ENCODE results near the gene RNLS. TPM values are rescaled to one million over a fixed set of nuclear protein-coding genes. Genes with fewer than 3 reads are reported as not detected.

RNLS gene
- total RNA-seq, 2 experiments from 2014 or later = 4.0 to 4.4 TPM

DNA sequence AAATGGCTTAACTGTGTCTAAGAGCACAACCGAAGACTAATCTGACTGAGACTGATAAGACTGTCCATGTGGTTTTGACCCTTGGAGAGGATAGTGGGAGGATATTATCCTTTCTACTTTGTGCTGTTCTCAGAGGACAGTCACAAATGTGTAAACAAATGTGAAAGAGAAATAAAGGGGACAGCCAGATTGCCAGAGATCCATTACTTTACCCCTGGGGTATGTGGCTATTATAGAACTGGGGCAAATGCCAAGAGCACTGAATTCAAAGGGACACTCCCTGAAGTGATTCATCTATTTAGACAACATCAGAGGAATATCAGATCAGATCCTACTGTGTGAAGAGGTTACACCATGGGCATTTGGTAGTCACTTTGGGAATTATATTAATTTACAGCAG lies 154.7 kb downstream of the RNLS start:
- Mint-ChIP-seq H3K27me3 (ENCODE audit: low read depth) (no peaks in the 10 kb centered on the region), H3K27ac (no peak overlapping the region)

DNA sequence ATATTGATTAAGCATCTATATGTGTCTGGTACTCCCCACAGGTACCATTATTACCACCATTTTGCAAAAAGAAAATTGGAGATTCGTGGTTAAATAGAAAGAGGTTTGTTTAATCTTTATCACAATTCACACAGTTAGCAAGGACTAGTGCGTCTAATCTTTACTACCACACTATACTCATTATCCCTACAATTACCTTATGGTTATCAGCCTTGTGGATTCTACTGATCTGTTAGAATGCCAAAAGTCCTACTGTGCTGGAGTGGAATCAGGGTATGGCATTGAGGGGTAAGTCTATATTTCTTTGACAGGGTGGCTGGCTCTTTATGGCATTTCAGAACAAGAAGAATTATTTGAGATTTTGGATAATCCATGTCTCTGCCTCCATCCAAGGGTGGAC lies 156.1 kb downstream of the RNLS start:
- no peak for DNase-seq
- no peak overlapping the region for H3K27ac Mint-ChIP-seq
- H3K27me3 Mint-ChIP-seq (ENCODE audit: low read depth) = no peaks in the 10 kb centered on the region
- H3K36me3 Mint-ChIP-seq (ENCODE audit: low read depth) = no peaks in the 10 kb centered on the region
- H3K4me3 Mint-ChIP-seq = no peak overlapping the region
- no peaks in the 10 kb centered on the region for H3K4me1 Mint-ChIP-seq (ENCODE audit: low read depth)
- intact Hi-C loops (cut with micrococcal nuclease) = no loop called here
- no peaks in the 10 kb centered on the region for H3K9me3 Mint-ChIP-seq
- CTCF ChIA-PET = no interaction called here

More for the DNA sequence above, 154.7 kb downstream of the RNLS start:
- intact Hi-C loops (cut with micrococcal nuclease) = no loop called here
- Mint-ChIP-seq H3K36me3 (ENCODE audit: low read depth) (no peaks in the 10 kb centered on the region), H3K4me3 (no peak overlapping the region), H3K4me1 (ENCODE audit: low read depth) (no peaks in the 10 kb centered on the region), H3K9me3 (no peaks in the 10 kb centered on the region)
- DNase-seq = no peak
- CTCF ChIA-PET = interaction anchor here (0.8 kb wide), 1 partner anchor 227 kb away, joined by 3 read pairs; no protein-coding TSS in a partner anchor

DNA sequence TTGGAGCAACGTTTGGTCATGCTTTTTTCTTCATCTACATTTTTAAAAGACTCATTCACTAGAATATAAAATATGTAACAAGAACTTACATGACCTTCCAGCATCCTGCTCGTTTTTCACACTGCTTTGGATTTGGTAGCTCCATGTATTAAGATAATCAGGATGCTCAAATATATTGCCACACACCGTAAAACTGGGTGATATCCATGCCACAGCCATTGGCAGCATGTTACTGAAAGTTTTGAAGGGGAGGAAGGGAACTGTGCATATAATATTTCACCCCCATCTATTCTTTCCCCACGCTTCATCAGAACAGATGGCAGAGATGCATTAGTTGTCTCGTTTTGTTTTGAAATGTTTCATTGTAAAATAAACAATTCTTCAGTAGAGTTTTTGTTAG lies 158.2 kb downstream of the RNLS start:
- Mint-ChIP-seq H3K4me1 (ENCODE audit: low read depth) (no peaks in the 10 kb centered on the region), H3K36me3 (ENCODE audit: low read depth) (no peaks in the 10 kb centered on the region), H3K27ac (no peak overlapping the region), H3K27me3 (ENCODE audit: low read depth) (no peaks in the 10 kb centered on the region), H3K4me3 (no peak overlapping the region), H3K9me3 (no peaks in the 10 kb centered on the region)
- DNase-seq = no peak
- CTCF ChIA-PET = interaction anchor here (0.6 to 0.9 kb wide), 2 partner anchors 195 to 603 kb away, joined by 3 read pairs; no protein-coding TSS in a partner anchor
- intact Hi-C loops (cut with micrococcal nuclease) = no loop called here

DNA sequence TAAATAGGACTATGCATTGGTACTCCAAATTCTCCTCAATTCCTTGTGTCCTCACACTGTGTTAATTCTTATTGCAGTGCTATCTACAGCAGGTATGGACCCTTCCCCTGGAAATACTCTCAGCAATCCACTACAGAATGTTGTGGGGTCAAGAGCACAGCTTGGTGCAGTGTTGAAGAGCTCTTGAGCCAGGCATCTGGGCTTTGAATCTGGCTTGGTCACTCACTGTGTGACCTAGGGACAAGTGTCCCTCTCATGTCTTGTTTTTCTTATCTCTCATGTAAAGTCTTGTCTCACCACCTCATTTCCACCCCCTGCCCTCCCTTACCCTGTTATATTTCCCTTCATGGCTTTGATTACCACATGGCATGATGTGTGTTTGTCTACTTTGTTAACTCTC lies 159.4 kb downstream of the RNLS start:
- Mint-ChIP-seq H3K36me3 (ENCODE audit: low read depth) (no peaks in the 10 kb centered on the region), H3K4me1 (ENCODE audit: low read depth) (no peaks in the 10 kb centered on the region), H3K9me3 (no peaks in the 10 kb centered on the region), H3K4me3 (no peak overlapping the region), H3K27ac (no peak overlapping the region), H3K27me3 (ENCODE audit: low read depth) (no peaks in the 10 kb centered on the region)
- CTCF ChIA-PET = interaction anchor here (0.8 kb wide), 1 partner anchor 130 kb away, joined by 4 read pairs; no protein-coding TSS in a partner anchor
- DNase-seq = no peak
- intact Hi-C loops (cut with micrococcal nuclease) = no loop called here

DNA sequence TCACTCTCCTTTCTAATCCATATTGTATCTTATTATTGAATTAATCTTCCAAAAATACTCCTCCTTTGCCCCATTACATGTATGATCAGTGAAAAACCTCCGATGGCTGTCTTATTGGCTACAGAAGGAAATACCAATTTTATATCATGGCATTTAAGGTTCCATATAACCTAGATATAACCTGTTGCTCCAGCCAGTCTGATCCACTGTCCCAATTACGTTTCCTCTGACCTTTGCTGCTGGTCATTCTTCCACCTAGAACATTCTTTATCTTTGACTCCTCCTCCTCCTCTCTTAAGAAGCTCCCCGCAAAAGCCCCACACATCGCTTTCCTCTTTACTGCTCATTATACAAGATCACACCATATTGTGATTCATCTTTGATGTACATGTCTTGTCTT lies 161.5 kb downstream of the RNLS start:
- CTCF ChIA-PET = no interaction called here

DNA sequence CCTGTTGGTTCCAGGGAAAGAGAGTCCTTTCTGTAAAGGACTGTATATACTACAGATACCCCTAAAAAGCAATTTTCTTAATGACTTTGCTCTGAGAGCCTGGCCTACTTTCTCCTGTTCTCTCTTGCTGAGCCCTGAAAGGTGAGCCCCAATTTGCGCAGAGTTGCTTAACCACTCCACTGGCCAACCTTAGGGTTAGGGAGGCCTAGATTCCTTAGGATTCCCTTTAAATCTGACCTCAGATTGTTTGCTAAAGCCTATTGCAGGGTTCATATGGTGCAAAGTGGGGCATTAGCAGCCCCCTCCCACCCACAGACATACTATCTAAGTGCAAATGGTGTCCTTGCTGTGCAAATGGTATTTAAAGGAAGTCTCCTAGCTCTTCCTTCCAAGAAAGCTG lies 164.2 kb downstream of the RNLS start:
- intact Hi-C loops (cut with micrococcal nuclease) = no loop called here
- Mint-ChIP-seq H3K27ac (no peak overlapping the region), H3K9me3 (no peaks in the 10 kb centered on the region), H3K4me3 (no peak overlapping the region), H3K36me3 (ENCODE audit: low read depth) (no peaks in the 10 kb centered on the region), H3K4me1 (ENCODE audit: low read depth) (no peaks in the 10 kb centered on the region), H3K27me3 (ENCODE audit: low read depth) (no peaks in the 10 kb centered on the region)
- CTCF ChIA-PET = no interaction called here
- no peak for DNase-seq

More for the DNA sequence above, 161.5 kb downstream of the RNLS start:
- DNase-seq = no peak
- no peak overlapping the region for H3K4me3 Mint-ChIP-seq
- no peaks in the 10 kb centered on the region for H3K9me3 Mint-ChIP-seq
- no peak overlapping the region for H3K27ac Mint-ChIP-seq
- H3K27me3 Mint-ChIP-seq (ENCODE audit: low read depth) = no peaks in the 10 kb centered on the region
- no peaks in the 10 kb centered on the region for H3K36me3 Mint-ChIP-seq (ENCODE audit: low read depth)
- intact Hi-C loops (cut with micrococcal nuclease) = no loop called here
- H3K4me1 Mint-ChIP-seq (ENCODE audit: low read depth) = no peaks in the 10 kb centered on the region

GRCh38 chr10:88417387-88418030 lies 165.6 kb downstream of the RNLS start:
- Mint-ChIP-seq H3K36me3 (ENCODE audit: low read depth) (no peaks in the 10 kb centered on the region), H3K9me3 (no peaks in the 10 kb centered on the region), H3K27ac (no peak overlapping the region), H3K27me3 (ENCODE audit: low read depth) (no peaks in the 10 kb centered on the region), H3K4me3 (no peak overlapping the region), H3K4me1 (ENCODE audit: low read depth) (no peaks in the 10 kb centered on the region)
- no peak for DNase-seq
- intact Hi-C loops (cut with micrococcal nuclease) = no loop called here
- CTCF ChIA-PET = no interaction called here

DNA sequence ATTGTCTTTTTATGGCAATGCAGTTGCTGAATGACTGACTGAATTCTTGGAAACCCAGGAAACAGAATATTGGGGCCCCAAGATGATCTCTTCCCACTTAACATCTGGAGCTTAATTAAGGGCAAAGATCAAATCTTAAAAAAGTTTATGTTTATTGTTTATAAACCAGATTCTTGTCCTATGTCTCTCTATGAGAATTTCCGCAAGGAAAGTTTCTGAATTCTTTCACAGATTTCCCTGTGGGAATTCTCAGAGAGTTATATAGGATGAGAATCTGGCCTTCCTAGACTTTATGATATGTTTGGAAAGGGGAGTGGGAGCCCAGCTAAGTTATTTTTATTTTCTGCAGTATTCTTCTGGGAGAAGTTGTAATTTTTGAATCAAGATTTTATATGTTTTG lies 166.3 kb downstream of the RNLS start:
- no peaks in the 10 kb centered on the region for H3K27me3 Mint-ChIP-seq (ENCODE audit: low read depth)
- no peak for DNase-seq
- no peaks in the 10 kb centered on the region for H3K9me3 Mint-ChIP-seq
- intact Hi-C loops (cut with micrococcal nuclease) = no loop called here
- H3K4me1 Mint-ChIP-seq (ENCODE audit: low read depth) = no peaks in the 10 kb centered on the region
- H3K36me3 Mint-ChIP-seq (ENCODE audit: low read depth) = no peaks in the 10 kb centered on the region
- no peak overlapping the region for H3K4me3 Mint-ChIP-seq
- H3K27ac Mint-ChIP-seq = no peak overlapping the region
- CTCF ChIA-PET = no interaction called here

- no peaks in the 10 kb centered on the region for H3K36me3 Mint-ChIP-seq (ENCODE audit: low read depth)
- no peak for DNase-seq
- intact Hi-C loops (cut with micrococcal nuclease) = no loop called here
These were observed 167.5 kb downstream of the RNLS start for GRCh38 chr10:88415533-88416130.

DNA sequence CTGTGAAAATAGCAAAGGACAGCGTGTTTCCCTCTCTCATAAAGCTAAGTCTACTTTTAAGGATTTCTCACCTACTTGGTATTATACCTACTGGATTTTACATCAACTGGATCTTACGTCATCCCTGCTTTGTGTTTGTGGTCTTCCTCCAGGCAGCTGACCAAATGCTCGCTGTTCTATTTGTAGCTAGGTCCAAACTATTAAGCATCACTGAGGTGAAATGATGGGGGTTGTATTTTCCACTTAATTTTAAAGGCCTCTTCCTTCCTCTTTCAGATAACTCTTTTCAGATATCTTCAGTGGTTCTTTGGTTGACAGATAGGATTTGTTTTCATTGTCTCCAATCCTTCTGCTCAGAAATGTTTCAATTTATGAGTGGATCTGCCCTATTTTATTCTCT lies 169.7 kb downstream of the RNLS start:
- no peak overlapping the region for H3K27ac Mint-ChIP-seq
- intact Hi-C loops (cut with micrococcal nuclease) = no loop called here
- H3K27me3 Mint-ChIP-seq (ENCODE audit: low read depth) = no peaks in the 10 kb centered on the region
- H3K4me3 Mint-ChIP-seq = no peak overlapping the region
- H3K4me1 Mint-ChIP-seq (ENCODE audit: low read depth) = peaks cover 5% of the 10 kb centered on the region
- DNase-seq = no peak
- no peaks in the 10 kb centered on the region for H3K9me3 Mint-ChIP-seq
- no peaks in the 10 kb centered on the region for H3K36me3 Mint-ChIP-seq (ENCODE audit: low read depth)
- CTCF ChIA-PET = no interaction called here

More at GRCh38 chr10:88415533-88416130, 167.5 kb downstream of the RNLS start:
- CTCF ChIA-PET = no interaction called here
- H3K27ac Mint-ChIP-seq = no peak overlapping the region
- no peak overlapping the region for H3K4me3 Mint-ChIP-seq
- H3K4me1 Mint-ChIP-seq (ENCODE audit: low read depth) = no peaks in the 10 kb centered on the region
- no peaks in the 10 kb centered on the region for H3K9me3 Mint-ChIP-seq
- no peaks in the 10 kb centered on the region for H3K27me3 Mint-ChIP-seq (ENCODE audit: low read depth)

- Mint-ChIP-seq H3K4me3 (no peak overlapping the region), H3K27me3 (ENCODE audit: low read depth) (no peaks in the 10 kb centered on the region), H3K27ac (no peak overlapping the region), H3K36me3 (ENCODE audit: low read depth) (no peaks in the 10 kb centered on the region), H3K4me1 (ENCODE audit: low read depth) (peaks cover 8% of the 10 kb centered on the region), H3K9me3 (no peaks in the 10 kb centered on the region)
- CTCF ChIA-PET = no interaction called here
- DNase-seq = no peak
- intact Hi-C loops (cut with micrococcal nuclease) = no loop called here
These were observed 171.3 kb downstream of the RNLS start for GRCh38 chr10:88411772-88412349.

DNA sequence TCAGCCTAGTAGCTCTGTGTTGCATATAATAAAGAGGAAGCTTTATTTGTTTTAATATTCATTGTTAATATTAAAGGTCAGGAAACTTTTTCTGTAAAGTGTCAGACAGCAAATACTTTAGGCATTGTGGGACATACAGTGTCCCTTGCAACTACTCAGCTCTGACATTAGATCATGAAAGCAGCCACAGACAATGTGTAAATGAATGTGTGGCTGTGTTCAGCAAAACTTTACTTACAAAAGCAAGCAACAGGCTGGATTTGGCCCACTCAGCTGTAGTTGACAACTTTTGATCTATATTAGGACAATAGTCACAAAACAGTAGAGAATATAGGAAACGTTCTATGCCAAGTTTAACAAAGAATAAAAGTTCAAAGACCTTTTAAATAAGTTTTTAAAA lies 173.3 kb downstream of the RNLS start:
- H3K36me3 Mint-ChIP-seq (ENCODE audit: low read depth) = no peaks in the 10 kb centered on the region
- no peak for DNase-seq
- H3K4me3 Mint-ChIP-seq = no peak overlapping the region
- peaks cover 8% of the 10 kb centered on the region for H3K4me1 Mint-ChIP-seq (ENCODE audit: low read depth)
- no peaks in the 10 kb centered on the region for H3K9me3 Mint-ChIP-seq
- CTCF ChIA-PET = no interaction called here
- no peak overlapping the region for H3K27ac Mint-ChIP-seq
- no peaks in the 10 kb centered on the region for H3K27me3 Mint-ChIP-seq (ENCODE audit: low read depth)
- intact Hi-C loops (cut with micrococcal nuclease) = loop anchor here (1.0 to 10.0 kb wide), 6 partner anchors 138 to 675 kb away; partner anchors contain the start of genes KLLN and PTEN

DNA sequence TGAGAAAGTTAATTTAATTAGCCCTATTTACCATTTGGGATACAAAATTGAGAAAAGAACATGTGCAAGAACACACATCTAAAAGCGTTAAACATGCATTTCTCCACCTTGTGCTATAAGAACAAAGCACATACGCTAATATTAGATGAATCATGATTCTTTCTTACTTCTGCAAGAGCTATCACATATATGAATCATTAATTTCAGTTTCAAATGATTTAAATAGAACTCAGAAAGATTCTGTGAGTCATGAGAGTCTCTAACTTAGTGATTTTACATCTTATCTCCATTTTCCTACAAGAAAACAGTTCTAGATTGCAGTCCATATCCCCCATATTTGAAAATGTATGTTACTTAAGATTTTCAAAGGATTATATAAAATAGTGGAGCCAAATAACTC lies 173.9 kb downstream of the RNLS start:
- H3K36me3 Mint-ChIP-seq (ENCODE audit: low read depth) = no peaks in the 10 kb centered on the region
- CTCF ChIA-PET = no interaction called here
- no peaks in the 10 kb centered on the region for H3K9me3 Mint-ChIP-seq
- no peak overlapping the region for H3K4me3 Mint-ChIP-seq
- no peaks in the 10 kb centered on the region for H3K27me3 Mint-ChIP-seq (ENCODE audit: low read depth)
- peaks cover 8% of the 10 kb centered on the region for H3K4me1 Mint-ChIP-seq (ENCODE audit: low read depth)
- DNase-seq = no peak
- intact Hi-C loops (cut with micrococcal nuclease) = loop anchor here (1.0 to 10.0 kb wide), 6 partner anchors 137 to 676 kb away; partner anchors contain the start of genes KLLN and PTEN
- no peak overlapping the region for H3K27ac Mint-ChIP-seq
